Neural progenitor cell (in vitro differentiated cells): Measurements from ENCODE around the gene OTOS.

Source experiments
- EZH2phosphoT487 ChIP-seq: fragments of 200-600 bp; sonication (generic); IDR thresholded peaks from 2 replicates; pipeline ENCODE4 v1.6.1; 2017; ENCODE audit warnings: antibody characterized with exemption
- TF ChIP-seq, protein P1 (sequence below): fragments of 200-600 bp; sonication (generic); IDR thresholded peaks from 2 replicates; pipeline ENCODE4 v1.5.1; 2017; ENCODE audit warnings: antibody characterized with exemption, mild to moderate bottlenecking

DNA sequence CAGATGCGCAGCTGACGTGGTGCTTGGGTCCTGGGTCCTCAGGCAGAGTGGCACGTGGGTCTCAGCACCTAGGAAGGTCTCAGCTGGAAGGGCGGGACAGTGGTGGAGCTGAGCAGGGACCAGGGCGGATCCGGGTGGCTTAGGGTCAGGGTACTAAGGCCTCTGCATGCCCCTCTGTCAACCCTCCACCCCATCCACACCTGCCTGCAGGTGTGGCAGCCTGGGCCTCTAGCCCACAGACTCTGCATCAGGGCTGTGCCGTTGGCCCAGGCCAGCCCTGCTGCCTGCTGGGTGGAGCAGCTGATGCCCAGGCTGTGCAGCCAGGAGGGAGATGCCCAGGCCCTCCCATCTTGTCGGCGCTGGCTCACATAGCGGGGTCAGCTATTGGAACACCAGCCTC lies 24.6 kb upstream of the OTOS start:
- TF ChIP-seq, protein P1, sequence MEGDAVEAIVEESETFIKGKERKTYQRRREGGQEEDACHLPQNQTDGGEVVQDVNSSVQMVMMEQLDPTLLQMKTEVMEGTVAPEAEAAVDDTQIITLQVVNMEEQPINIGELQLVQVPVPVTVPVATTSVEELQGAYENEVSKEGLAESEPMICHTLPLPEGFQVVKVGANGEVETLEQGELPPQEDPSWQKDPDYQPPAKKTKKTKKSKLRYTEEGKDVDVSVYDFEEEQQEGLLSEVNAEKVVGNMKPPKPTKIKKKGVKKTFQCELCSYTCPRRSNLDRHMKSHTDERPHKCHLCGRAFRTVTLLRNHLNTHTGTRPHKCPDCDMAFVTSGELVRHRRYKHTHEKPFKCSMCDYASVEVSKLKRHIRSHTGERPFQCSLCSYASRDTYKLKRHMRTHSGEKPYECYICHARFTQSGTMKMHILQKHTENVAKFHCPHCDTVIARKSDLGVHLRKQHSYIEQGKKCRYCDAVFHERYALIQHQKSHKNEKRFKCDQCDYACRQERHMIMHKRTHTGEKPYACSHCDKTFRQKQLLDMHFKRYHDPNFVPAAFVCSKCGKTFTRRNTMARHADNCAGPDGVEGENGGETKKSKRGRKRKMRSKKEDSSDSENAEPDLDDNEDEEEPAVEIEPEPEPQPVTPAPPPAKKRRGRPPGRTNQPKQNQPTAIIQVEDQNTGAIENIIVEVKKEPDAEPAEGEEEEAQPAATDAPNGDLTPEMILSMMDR, result no peak
- no peak for TF ChIP-seq EZH2phosphoT487
